GM12865 (cell line): Measurements from ENCODE around the gene SLC39A11.

Source experiments
- DNase-seq: peaks from one replicate; pipeline ENCODE4 v3.0.0; 2010; ENCODE audit warnings: low read depth
- H3K4me3 ChIP-seq: 2 replicates; pipeline ENCODE4 v1.5.1; 2011; ENCODE audit warnings: mild to moderate bottlenecking, low read depth, low read length, control low read depth
- CTCF ChIP-seq: IDR thresholded peaks from 2 replicates; pipeline ENCODE4 v1.5.1; 2011; ENCODE audit warnings: low read length, control low read depth, low read depth, inconsistent platforms; ENCODE audit not compliant: insufficient read depth; ENCODE audit errors: missing control alignments

Gene SLC39A11

DNA sequence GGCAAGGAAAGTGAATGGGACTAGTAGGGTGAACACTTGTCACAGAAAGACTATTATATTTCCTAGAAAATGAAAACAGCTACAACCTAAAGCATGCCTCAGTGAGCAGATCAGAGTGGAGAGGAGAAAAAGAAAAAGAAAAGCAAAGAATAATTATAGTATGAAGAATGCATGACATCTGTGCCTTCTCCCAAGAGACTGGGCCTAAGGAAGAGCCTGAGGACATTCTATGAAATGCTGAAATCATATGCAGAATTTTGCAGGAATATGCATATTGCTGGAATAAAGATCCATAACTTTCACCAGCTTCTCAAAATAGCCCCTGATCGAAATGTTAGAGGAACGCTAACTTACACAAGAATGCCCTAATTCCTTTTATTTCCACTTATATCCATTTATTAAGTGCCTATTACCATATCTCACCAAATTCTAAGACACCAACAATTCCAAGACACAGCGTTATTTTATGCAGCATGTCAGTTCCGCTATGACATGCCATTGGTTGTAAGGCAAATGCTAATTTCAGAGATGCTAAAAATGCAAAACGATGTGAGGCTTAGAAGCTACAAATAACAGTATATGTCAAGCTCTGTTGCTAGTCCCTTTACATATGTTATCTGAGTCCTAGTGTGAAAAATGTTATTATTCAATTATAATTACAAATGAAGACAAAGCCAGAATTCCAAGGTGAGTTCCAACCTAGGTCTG is 171.0 kb downstream of the SLC39A11 start:
- DNase-seq, result no peak
- no peak for TF ChIP-seq CTCF

DNA sequence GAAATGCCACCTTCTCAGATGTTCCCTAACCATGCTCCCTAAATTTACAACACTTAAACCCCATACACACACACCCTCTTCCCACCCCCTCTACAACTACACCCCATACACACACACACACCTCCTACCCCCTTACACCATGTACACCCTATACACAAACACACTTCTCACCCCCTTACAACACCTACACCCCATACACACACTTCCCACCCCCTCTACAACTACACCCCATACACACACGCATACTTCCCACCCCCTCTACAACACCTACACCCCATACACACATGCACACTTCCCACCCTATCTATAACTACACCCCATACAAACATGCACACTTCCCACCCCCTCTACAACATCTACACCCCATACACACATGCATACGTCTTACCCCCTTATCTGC is 172.0 kb downstream of the SLC39A11 start:
- DNase-seq, result no peak
- no peak for TF ChIP-seq CTCF
- no peak overlapping the region for H3K4me3 ChIP-seq

More for the DNA sequence above, 171.0 kb downstream of the SLC39A11 start:
- no peak overlapping the region for H3K4me3 ChIP-seq

DNA sequence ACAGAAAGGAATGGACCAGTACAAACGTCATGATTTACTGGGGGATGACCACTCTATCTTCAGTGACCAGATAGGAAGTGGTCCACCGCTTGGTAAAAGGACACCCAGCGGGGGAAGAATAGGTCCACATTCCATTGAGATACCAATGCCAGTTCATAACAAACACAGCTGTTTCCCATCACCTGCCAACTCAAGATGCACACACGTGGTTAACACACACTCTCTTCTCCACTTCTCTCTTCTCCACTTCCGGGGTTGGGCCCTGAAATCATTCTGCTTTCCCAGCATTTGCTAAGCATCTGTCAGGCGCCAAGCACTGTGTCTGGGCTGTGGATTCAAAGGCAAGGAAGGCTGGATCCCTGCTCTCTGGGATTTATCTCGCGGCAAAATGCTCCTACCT is 175.5 kb downstream of the SLC39A11 start:
- TF ChIP-seq CTCF, result no peak
- no peak for DNase-seq
- H3K4me3 ChIP-seq, result no peak overlapping the region

DNA sequence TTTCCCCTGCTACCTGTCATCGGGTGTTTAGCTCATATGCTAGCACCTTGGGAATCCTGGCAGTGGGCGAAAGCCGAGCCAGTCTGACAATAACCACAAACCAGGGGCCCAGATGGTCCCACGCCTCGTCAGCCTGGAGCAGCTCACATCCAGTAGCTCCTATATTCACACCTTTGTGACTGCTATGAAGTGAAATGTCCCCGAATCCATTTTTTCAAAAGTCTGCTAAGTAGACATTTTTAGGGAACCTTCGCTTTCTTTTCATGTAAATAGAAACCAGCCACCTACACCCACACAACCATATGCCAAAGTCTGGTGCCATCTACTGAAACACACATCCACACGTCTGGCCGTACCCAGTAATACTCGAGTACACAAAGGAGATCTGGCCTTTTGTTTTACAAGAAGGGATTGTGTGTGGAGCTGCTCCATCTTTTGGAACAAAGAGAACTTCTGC is 176.8 kb downstream of the SLC39A11 start:
- DNase-seq, result no peak
- no peak for TF ChIP-seq CTCF
- H3K4me3 ChIP-seq, result no peak overlapping the region

DNA sequence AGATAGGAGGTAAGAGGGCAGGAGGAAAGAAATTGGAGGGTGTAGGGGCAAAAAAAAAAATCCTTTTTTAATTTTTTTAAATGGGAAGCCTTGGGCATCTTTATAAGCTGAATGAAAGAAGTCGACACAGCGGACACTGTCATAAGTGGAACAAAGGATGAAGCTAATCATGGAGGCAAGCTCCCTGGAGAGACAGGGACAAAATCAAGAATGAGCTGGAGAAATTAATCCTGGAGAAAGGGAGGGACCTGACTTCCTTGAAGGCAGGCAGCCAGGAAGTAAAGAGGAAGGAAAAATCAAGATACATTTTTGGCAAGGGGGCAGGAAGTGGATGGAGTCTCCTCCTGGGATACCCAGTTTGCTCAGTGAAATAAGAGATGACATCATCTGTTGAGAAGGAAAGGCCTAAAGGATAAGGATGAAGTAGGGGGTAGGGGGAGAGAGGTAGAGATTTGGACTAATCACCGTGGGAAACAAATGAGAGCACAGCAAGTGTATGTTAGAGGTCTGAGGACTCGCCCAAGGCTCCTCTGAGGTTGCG is 179.3 kb downstream of the SLC39A11 start:
- no peak for TF ChIP-seq CTCF
- DNase-seq, result no peak
- H3K4me3 ChIP-seq, result no peak overlapping the region

DNA sequence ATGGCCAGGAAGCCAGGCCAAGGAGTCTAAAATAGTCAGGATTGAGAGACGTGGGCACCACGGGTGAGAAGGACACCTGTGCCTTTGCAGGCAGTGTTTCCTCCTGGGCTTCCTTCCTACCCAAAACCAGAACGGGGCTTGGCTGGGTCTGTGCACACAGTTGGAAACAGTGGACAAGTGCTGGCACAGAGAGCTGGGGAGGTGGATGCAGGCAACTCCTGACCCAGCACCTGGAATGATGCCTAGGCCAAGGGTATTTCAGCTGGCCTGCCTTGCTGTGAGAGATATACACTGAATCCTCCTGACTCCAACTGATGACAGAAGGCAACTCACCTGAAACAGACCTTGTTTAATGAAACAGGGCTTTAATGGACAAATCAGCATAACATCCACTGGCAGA is 186.2 kb downstream of the SLC39A11 start:
- DNase-seq, result no peak
- no peak overlapping the region for H3K4me3 ChIP-seq
- no peak for TF ChIP-seq CTCF

- no peak for TF ChIP-seq CTCF
- no peak overlapping the region for H3K4me3 ChIP-seq
- DNase-seq, result no peak
Measured at GRCh38 chr17:72903522-72903921, 189.0 kb downstream of the SLC39A11 start.
